Measurements from ENCODE around the gene TRIM59. TPM values are rescaled to one million over a fixed set of nuclear protein-coding genes. Genes with fewer than 3 reads are reported as not detected.

The TRIM59 gene
- total and polyA plus RNA-seq, 2 donors (not counting 1 experiment from before 2014, with no cell fraction given) = 5.0 to 22.0 TPM

DNA sequence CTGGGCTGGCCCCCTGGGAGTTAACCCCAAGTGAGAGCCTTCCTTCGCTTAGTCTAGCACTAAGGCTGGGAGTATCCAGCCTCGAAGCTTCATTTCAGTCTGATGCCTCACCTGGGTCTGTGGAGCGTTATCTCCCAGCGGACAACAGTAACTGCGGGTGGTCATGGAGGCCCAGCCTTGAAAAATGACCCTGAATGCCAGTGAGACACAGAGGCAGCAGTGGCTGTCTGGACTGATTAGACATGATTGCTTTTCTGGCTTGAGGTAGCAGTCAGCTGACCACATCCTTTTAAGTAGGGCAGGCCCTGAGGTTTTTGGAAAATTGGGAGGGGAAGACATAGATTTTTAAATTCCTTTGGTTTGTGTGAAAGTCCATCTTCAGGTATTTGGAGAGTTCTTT is 28.2 kb upstream of the TRIM59 start:
- POLR2A ChIA-PET = no interaction called here
- intact Hi-C loops (cut with micrococcal nuclease) = no loop called here
- CTCF ChIA-PET = no interaction called here

DNA sequence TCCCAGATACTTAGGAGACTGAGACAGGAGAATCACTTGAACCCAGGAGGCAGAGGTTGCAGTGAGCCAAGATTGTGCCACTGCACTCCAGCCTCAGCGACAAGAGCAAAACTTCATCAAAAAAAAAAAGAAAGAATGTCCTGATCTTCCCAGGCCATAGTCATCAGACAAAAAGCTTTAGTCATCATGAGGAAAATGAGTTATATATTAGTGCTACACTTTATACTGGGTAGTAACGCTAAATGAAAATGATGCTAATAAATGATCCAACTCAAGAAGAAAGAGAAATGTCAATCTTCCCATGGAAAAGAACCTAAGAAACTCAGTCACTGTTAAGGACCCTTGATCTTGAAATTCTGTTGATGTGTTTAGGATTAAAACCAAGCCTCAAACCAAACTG is 26.3 kb upstream of the TRIM59 start:
- ChIA-PET POLR2A (no interaction called here), CTCF (no interaction called here)
- Histone ChIP-seq H4K20me1 (ENCODE audit: control insufficient read depth, insufficient read depth, low read length, poor library complexity, severe bottlenecking) (no peaks in the 10 kb centered on the region), H2AFZ (ENCODE audit: insufficient read depth, low read depth, low read length, poor library complexity, severe bottlenecking) (no peak overlapping the region), H3K4me3 (ENCODE audit: control extremely low read depth in 1 of 5, extremely low read depth in 1 of 5, insufficient read depth in 1 of 5, low read depth in 2 of 5, low read length in 4 of 5) (no peak overlapping the region), H3K36me3 (replicated peaks in 1 of 2; ENCODE audit: control extremely low read depth in 1 of 2, control insufficient read depth in 1 of 2, extremely low read depth in 1 of 2, insufficient read depth in 2 of 2, low read length in 1 of 2) (no peaks in the 10 kb centered on the region), H3K27ac (ENCODE audit: low read length in 2 of 2) (no peak overlapping the region), H3K79me2 (ENCODE audit: control insufficient read depth, insufficient read depth, low read length) (no peaks in the 10 kb centered on the region), H3K9me3 (ENCODE audit: control extremely low read depth in 1 of 3, control insufficient read depth in 2 of 3, insufficient read depth in 1 of 3, low read length in 2 of 3) (peaks cover 0 to 6% (median 4%) of the 10 kb centered on the region in 3 donors), H3K27me3 (replicated peaks in 1 of 4; ENCODE audit: control extremely low read depth in 1 of 4, control insufficient read depth in 3 of 4, insufficient read depth in 4 of 4, low read length in 3 of 4) (peaks cover 0 to 4% (median 0%) of the 10 kb centered on the region in 4 experiments), H3K9ac (ENCODE audit: low read length) (no peak overlapping the region), H3K4me2 (replicated peaks; ENCODE audit: low read depth, low read length, poor library complexity, severe bottlenecking) (no peak overlapping the region), H3K4me1 (ENCODE audit: control insufficient read depth in 2 of 2, insufficient read depth in 2 of 2, low read length in 2 of 2) (peaks cover 0 to 9% of the 10 kb centered on the region in 2 donors)
- Mint-ChIP-seq H3K27ac (no peak overlapping the region), H3K27me3 (peaks cover 3% of the 10 kb centered on the region), H3K4me3 (no peak overlapping the region), H3K4me1 (peaks cover 4% of the 10 kb centered on the region), H3K9me3 (ENCODE audit: insufficient read depth) (no peaks in the 10 kb centered on the region)
- ATAC-seq (ENCODE audit: low read depth) = no peak
- TF ChIP-seq, protein P1, sequence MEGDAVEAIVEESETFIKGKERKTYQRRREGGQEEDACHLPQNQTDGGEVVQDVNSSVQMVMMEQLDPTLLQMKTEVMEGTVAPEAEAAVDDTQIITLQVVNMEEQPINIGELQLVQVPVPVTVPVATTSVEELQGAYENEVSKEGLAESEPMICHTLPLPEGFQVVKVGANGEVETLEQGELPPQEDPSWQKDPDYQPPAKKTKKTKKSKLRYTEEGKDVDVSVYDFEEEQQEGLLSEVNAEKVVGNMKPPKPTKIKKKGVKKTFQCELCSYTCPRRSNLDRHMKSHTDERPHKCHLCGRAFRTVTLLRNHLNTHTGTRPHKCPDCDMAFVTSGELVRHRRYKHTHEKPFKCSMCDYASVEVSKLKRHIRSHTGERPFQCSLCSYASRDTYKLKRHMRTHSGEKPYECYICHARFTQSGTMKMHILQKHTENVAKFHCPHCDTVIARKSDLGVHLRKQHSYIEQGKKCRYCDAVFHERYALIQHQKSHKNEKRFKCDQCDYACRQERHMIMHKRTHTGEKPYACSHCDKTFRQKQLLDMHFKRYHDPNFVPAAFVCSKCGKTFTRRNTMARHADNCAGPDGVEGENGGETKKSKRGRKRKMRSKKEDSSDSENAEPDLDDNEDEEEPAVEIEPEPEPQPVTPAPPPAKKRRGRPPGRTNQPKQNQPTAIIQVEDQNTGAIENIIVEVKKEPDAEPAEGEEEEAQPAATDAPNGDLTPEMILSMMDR (IDR thresholded peaks at IDR 0.05) = no peak
- no peak for TF ChIP-seq EZH2 (IDR thresholded peaks at IDR 0.05; ENCODE audit: borderline replicate concordance, insufficient read depth, low read depth, low read length, poor library complexity, severe bottlenecking)
- intact Hi-C loops (cut with micrococcal nuclease) = no loop called here
- no peak for DNase-seq
- no CpG with 5 or more reads among the region's 2 CpGs for WGBS (ENCODE audit: insufficient coverage)

More for the DNA sequence above, 28.2 kb upstream of the TRIM59 start:
- Histone ChIP-seq H2AFZ (ENCODE audit: insufficient read depth, low read depth, low read length, poor library complexity, severe bottlenecking) (no peak overlapping the region), H3K79me2 (ENCODE audit: control insufficient read depth, insufficient read depth, low read length) (no peaks in the 10 kb centered on the region), H3K27me3 (replicated peaks in 1 of 4; ENCODE audit: control extremely low read depth in 1 of 4, control insufficient read depth in 3 of 4, insufficient read depth in 4 of 4, low read length in 3 of 4) (peaks cover 0 to 4% (median 0%) of the 10 kb centered on the region in 4 experiments), H3K4me3 (ENCODE audit: control extremely low read depth in 1 of 5, extremely low read depth in 1 of 5, insufficient read depth in 1 of 5, low read depth in 2 of 5, low read length in 4 of 5) (no peak overlapping the region), H3K27ac (ENCODE audit: low read length in 2 of 2) (no peak overlapping the region), H3K36me3 (replicated peaks in 1 of 2; ENCODE audit: control extremely low read depth in 1 of 2, control insufficient read depth in 1 of 2, extremely low read depth in 1 of 2, insufficient read depth in 2 of 2, low read length in 1 of 2) (no peaks in the 10 kb centered on the region), H3K4me2 (replicated peaks; ENCODE audit: low read depth, low read length, poor library complexity, severe bottlenecking) (no peak overlapping the region), H3K4me1 (ENCODE audit: control insufficient read depth in 2 of 2, insufficient read depth in 2 of 2, low read length in 2 of 2) (no peaks in the 10 kb centered on the region), H4K20me1 (ENCODE audit: control insufficient read depth, insufficient read depth, low read length, poor library complexity, severe bottlenecking) (no peaks in the 10 kb centered on the region), H3K9ac (ENCODE audit: low read length) (no peak overlapping the region), H3K9me3 (ENCODE audit: control extremely low read depth in 1 of 3, control insufficient read depth in 2 of 3, insufficient read depth in 1 of 3, low read length in 2 of 3) (no peaks in the 10 kb centered on the region)
- Mint-ChIP-seq H3K27ac (no peak overlapping the region), H3K4me3 (no peak overlapping the region), H3K4me1 (no peaks in the 10 kb centered on the region), H3K9me3 (ENCODE audit: insufficient read depth) (no peaks in the 10 kb centered on the region), H3K27me3 (peaks cover 5% of the 10 kb centered on the region)
- TF ChIP-seq EZH2 (IDR thresholded peaks at IDR 0.05; ENCODE audit: borderline replicate concordance, insufficient read depth, low read depth, low read length, poor library complexity, severe bottlenecking) = no peak
- DNase-seq (no peak), ATAC-seq (ENCODE audit: low read depth) (no peak)
- 97% methylated on average over 5 of the region's 5 CpGs for WGBS (ENCODE audit: insufficient coverage)

All from B cell (primary cell).